Inferior parietal cortex (tissue), 1 donor: ENCODE measurements around the gene GBF1.

Experiments
- DNase-seq: peaks from one replicate; pipeline ENCODE4 v3.0.0-alpha.2; 2016; ENCODE audit errors: extremely low spot score

The GBF1 gene

DNA sequence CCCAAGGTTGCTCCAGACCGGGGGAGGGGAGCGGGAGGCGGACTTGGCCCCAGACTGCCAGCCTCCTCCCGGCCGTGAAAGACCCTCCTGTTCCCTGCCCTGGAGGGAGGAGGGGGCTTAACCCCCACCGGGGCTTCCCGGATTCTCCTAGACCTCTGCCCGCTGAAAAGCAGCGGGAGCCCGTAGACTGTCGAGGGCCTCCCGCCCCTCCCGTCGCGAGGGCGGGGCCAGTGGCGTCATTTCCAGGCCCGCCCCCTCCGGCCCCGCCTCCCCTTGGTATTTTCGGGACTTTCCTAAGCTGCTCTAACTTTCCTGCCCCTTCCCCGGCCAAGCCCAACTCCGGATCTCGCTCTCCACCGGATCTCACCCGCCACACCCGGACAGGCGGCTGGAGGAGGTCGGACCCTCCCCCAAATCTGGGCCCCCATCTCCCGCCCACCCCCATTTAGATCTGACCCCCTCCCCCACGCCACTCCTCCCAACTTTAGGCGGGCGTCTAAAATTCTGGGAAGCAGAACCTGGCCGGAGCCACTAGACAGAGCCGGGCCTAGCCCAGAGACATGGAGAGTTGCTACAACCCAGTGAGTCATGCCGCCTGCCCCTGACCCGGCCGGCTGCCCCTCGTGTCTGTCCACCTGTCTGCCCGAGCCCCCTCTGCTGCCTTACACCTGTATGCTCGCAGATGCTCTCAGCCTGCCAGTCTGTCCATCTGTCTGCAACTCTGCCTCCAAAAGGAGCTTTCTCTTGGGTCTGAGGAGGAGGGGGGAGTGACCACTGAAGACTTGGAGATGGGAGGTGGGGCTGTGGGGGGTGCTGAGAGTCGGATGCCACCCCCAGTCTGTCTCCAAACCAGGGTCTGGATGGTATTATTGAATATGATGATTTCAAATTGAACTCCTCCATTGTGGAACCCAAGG is 150.3 kb downstream of the GBF1 start, which contains the start of gene NFKB2:
TSS of gene NFKB2 (plus strand) at position 306 of the 917 bp plus-strand sequence. CDS start at position 561, 255 bp downstream.
- peak; percentile 71 for DNase-seq

DNA sequence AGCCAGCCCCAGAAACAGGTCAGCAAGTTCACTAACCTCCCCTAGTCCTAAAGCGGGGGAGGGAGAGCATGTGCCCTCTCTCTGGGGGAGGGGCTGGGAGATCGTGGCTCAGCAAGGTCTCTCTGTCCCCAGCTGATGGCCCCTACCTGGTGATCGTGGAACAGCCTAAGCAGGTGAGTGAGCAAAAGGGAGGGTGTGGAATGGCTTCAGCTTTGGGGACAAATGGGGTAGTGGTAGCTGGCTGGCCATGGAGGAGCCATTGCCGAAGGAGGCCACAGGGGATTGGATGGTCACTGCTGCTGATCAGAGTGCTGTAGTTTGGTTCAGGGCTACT is 151.0 kb downstream of the GBF1 start:
- no peak for DNase-seq

DNA sequence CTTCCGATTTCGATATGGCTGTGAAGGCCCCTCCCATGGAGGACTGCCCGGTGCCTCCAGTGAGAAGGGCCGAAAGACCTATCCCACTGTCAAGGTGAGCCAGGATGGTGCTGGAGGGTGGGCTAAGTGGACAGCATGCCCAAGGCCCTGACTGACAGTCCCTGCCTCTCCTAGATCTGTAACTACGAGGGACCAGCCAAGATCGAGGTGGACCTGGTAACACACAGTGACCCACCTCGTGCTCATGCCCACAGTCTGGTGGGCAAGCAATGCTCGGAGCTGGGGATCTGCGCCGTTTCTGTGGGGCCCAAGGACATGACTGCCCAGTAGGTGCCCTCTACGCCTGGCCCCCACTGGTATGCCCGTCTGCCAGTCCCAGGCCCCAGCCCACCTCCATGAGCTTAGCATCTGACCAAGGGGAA is 151.4 kb downstream of the GBF1 start:
- DNase-seq, result no peak

DNA sequence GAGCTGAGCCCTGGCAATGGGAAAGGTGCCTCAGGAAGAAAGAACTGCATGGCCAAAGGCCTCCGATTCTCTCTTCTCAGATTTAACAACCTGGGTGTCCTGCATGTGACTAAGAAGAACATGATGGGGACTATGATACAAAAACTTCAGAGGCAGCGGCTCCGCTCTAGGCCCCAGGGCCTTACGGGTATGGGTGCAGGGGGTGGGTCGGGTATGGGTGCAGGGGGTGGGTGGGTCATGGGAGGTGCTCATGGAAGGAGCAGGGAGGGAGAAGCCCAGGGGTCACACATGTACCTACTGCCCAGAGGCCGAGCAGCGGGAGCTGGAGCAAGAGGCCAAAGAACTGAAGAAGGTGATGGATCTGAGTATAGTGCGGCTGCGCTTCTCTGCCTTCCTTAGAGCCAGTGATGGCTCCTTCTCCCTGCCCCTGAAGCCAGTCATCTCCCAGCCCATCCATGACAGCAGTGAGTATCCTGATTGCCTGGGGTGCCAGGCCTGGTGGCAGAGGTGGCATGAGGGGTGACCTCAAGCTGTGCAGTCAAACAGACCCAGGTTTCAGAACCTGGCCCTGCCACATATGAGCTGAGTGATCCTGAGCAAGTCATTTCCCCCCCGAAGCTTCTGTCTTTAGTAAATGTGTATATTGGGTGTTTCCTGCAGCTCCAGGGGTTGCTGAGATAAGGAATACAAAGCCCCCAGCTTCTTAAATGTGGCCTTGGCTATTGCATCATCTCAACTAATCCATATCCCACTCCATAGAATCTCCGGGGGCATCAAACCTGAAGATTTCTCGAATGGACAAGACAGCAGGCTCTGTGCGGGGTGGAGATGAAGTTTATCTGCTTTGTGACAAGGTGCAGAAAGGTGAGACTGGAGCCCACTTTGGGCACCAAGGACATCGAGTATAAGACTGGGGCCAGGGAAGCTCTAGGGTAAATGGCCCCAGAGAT is 152.2 kb downstream of the GBF1 start:
- DNase-seq, result no peak

DNA sequence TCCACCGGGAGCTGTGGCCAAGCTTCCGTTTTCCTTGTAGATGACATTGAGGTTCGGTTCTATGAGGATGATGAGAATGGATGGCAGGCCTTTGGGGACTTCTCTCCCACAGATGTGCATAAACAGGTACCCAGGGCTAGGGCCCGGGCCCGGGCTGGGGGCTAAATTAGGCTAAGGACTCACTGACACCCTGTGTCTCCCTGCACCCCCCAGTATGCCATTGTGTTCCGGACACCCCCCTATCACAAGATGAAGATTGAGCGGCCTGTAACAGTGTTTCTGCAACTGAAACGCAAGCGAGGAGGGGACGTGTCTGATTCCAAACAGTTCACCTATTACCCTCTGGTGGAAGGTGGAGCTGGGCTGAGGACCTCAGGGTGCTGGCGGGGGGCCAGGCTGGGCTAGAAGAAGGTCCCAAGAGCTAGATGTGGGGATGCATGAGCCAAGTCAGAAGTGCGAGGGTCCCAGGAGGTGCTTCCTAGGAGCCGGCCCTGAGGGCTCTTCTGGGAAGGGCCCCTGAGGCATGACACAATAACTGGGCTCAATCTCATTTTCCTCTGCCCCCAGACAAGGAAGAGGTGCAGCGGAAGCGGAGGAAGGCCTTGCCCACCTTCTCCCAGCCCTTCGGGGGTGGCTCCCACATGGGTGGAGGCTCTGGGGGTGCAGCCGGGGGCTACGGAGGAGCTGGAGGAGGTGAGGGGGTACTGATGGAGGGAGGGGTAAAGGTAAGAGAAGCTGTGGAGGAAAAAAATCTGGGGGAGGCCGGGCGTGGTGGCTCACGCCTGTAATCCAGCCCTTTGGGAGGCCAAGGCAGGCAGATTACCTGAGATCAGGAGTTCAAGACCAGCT is 153.1 kb downstream of the GBF1 start:
- no peak for DNase-seq

DNA sequence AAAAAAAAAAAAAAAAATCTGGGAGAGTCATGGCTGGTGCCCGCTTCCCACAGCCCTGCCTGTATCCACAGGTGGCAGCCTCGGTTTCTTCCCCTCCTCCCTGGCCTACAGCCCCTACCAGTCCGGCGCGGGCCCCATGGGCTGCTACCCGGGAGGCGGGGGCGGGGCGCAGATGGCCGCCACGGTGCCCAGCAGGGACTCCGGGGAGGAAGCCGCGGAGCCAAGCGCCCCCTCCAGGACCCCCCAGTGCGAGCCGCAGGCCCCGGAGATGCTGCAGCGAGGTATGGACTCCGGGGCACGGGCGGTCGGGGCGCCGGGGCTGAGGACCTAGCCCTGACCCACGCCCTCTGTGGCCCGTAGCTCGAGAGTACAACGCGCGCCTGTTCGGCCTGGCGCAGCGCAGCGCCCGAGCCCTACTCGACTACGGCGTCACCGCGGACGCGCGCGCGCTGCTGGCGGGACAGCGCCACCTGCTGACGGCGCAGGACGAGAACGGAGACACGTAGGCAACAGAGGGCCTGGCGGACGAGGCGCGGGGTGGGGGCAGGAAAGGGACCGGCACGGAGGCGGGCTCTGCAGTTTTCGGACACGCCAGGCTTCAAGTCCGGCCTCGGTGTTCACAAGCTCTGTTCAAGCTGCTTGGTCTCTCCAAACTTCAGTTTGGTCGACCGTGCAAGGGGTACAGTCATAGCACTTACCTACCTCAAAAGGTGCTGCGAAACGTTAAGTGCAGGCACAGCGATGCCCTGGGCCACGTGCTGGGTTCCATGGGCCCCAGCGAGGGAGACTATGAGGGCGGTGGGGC is 154.1 kb downstream of the GBF1 start:
- peak; percentile 85 for DNase-seq

DNA sequence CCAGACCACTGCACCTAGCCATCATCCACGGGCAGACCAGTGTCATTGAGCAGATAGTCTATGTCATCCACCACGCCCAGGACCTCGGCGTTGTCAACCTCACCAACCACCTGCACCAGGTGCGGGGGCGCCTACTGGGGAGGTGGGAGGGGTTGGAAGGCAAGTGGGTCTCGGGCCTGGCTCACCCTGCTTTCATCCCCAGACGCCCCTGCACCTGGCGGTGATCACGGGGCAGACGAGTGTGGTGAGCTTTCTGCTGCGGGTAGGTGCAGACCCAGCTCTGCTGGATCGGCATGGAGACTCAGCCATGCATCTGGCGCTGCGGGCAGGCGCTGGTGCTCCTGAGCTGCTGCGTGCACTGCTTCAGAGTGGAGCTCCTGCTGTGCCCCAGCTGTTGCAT is 154.7 kb downstream of the GBF1 start:
- DNase-seq, result no peak

DNA sequence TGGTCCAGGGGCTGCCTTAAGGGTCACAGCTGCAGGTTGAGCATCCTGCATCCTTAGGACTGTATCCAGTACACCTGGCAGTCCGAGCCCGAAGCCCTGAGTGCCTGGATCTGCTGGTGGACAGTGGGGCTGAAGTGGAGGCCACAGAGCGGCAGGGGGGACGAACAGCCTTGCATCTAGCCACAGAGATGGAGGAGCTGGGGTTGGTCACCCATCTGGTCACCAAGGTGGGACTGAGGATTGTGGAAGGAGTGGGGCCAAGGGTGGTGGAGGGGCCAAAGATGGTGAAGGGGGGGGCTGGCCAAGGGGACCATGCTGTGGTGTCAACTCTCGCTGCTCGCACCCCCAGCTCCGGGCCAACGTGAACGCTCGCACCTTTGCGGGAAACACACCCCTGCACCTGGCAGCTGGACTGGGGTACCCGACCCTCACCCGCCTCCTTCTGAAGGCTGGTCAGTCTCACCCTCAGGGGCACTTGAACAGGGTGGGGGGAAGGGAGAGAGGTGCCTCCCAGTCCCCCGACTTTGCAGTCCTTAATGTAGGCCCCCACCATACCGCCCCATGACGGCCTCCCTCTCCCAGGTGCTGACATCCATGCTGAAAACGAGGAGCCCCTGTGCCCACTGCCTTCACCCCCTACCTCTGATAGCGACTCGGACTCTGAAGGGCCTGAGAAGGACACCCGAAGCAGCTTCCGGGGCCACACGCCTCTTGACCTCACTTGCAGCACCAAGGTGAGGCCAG is 155.4 kb downstream of the GBF1 start:
- no peak for DNase-seq

DNA sequence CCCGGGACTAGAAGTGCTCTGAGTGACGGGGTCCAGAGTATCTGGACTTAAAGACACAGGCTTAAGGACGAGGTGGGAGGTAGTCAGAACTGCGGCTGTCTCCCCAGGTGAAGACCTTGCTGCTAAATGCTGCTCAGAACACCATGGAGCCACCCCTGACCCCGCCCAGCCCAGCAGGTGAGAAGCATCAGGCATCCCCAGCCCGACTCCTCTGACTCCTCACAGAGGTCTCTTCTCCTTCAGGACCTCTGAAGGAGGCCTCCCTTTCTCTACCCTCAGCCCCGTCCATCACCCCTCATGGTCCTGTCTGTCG is 156.0 kb downstream of the GBF1 start:
- no peak for DNase-seq

DNA sequence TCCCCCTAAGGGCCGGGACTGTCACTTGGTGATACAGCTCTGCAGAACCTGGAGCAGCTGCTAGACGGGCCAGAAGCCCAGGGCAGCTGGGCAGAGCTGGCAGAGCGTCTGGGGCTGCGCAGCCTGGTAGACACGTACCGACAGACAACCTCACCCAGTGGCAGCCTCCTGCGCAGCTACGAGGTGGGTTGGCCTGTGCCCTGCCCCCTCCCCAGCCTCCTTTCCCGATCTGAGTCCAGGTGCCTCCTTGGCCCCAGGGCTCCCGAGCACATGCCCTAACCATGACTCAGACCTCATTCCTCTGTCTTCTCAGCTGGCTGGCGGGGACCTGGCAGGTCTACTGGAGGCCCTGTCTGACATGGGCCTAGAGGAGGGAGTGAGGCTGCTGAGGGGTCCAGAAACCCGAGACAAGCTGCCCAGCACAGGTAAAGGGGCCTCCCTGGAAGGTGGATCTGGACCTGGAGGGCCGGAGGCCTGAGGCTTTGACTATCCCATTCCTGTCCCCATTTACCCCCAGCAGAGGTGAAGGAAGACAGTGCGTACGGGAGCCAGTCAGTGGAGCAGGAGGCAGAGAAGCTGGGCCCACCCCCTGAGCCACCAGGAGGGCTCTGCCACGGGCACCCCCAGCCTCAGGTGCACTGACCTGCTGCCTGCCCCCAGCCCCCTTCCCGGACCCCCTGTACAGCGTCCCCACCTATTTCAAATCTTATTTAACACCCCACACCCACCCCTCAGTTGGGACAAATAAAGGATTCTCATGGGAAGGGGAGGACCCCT is 156.6 kb downstream of the GBF1 start:
- no peak for DNase-seq

DNA sequence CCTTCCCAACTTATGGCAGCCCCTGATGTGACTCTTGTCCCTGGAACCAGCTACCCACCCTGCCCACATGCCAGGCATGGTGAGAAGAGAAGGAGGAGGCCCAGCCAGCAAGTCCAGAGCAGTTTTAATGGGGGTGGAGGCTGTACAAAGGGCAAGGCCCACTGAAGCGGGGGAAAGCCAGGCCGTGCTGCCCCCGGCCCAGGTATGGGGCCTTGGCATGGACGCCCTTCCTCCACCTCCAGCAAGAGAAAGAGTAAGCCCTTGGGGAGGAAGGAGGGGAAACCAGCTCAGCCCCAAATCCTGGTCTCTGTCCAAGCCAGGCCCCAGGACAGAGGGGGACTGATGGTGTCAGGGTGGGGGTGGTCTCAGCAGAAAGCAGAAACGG is 157.2 kb downstream of the GBF1 start:
- no peak for DNase-seq

DNA sequence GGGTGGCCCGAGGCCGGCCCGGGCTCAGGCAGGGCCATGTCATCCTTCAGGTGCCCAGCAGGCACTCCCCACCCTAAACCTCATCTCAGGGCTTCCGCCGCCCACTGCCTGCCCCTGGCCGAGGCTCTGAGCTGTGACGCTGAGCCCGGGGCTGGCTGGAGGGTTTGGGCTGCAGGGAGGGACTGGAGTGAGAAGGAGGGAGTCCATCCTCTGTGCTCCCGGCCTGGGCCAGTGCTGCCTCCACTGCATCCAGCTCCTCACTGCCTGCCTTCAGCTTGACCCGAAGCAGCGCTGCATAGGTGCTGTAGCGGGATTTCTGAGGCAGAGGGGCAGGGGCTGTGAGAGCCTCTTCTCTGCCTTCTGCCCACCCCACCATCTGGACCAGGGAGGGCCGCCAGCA is 157.8 kb downstream of the GBF1 start:
- DNase-seq, result no peak

DNA sequence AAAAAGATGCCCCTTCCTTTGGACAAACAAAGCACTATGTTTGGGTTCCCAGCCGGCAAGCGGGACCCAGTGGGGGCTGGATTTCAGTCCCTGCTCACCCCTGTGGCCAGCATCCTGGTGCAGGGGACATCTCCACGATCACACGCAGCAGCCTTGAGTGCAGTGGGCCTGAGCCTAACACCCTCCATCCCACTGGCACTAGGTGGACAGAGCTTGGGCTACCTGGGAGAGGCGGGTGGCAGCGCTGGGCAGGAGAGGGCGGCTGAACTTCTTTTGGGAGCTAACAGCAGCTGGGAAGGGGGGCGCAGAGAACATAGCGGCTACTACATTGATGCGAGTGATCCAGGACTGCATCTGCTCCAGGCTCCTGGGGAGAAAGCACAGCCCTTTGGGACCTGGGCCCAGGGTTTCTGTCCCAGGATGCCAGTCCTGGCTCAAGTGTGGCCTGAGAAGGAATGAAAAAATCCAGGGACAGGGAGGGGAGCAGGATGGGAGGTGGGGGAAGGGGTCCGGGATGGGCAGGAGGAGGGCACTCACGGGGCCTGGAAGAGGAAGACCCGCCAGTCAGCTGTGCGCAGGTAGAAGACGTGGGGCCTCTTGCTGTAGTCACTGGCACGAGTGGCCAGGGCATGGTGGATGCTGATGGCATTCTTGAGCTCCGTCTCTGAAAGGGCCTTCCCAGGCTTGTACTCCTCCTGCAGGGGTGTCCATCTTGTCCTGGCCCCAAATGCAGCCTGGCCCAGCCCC is 159.2 kb downstream of the GBF1 start:
- no peak for DNase-seq

DNA sequence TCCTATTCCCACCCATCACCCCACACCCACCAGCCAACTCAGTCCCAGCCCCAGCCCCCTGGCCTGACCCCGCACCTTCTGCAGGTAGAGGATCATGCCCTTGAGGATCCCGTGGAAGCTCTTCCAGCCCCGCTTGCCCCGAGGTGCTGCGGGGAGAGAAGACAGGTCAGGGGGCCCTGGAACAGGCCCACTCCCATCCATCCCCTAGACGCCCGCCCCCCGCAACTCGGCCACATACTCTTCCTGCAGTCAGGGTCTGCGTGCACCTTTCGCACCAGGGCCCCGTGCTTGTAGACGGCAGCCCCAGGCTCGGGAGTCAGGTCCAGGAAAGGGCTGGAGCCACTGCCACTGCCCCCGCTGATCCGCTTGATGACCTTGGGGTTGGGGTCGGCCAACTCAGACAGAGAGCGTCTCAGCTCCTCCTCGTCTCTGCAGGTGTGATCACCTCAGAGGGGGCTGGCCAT is 159.8 kb downstream of the GBF1 start:
- no peak for DNase-seq

DNA sequence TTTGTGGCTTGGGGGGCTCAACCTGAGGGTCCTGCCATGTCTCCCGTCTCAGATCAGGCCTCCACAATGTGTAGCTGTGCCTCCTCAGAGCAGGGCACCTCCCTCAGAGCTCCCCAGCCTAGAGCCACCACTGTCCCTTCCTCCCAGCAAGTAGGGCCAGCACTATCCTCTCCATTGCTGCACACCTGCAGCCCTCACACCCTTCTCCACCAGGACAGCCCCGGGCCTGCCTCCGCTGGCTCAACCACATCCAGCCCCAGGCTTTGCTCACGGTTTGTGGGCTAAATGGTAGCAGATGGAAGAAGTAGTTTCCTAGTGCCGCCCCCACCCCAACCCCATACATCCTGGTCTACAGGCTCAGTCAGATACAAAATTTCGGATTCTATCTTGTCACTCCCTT is 160.3 kb downstream of the GBF1 start:
- no peak for DNase-seq

DNA sequence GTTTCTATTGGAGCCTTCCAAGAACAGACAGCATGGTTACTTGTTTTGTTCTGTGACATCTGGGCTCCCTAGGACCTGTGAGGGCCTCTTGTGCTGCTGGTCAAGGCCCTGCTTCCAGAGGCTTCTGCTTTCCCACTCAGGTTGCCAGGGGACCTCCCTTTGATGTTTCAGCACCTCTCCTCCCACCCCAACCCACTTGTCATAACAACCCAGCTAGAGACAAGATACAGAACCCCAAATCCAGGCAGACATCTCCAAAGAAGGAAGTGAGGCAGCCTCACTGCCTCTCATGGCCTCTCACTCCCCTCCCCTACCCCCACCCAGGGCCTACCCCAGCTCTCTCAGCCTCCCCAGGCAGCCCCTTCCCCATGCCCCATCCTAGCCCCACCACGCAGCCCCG is 161.5 kb downstream of the GBF1 start:
- no peak for DNase-seq

DNA sequence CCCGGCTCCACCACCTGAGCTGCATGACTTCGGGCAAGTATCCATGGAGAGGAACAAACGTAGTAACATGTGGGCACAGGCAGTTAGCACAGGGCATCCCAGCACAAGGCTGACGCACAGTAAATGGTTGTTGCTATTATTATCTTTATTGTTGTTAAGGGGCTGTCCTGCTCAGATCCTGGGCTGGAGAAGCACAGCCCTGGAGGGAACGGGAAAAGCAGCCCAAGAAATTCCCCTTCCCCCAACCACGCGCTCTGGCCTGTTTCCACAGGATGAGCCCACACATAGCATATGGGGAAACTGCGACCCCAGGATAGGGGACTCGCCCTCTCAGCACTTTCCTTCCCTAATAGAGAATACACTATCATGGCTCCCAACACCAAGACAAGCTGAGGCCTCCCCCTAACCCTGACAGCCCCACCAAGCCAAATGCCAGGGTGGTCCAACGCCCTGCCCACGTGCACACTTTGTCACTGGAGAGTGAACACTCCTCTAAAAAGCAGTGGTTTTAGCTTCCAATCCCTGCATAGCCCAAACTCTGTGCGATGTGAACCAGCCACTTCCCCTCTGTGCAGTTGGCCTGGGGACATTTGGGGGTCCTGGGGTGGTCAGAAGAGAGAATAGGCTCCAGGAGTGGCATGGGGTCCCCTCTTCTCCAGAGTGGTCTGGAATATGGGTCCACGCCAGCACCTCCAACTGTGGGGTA is 162.2 kb downstream of the GBF1 start:
- no peak for DNase-seq

DNA sequence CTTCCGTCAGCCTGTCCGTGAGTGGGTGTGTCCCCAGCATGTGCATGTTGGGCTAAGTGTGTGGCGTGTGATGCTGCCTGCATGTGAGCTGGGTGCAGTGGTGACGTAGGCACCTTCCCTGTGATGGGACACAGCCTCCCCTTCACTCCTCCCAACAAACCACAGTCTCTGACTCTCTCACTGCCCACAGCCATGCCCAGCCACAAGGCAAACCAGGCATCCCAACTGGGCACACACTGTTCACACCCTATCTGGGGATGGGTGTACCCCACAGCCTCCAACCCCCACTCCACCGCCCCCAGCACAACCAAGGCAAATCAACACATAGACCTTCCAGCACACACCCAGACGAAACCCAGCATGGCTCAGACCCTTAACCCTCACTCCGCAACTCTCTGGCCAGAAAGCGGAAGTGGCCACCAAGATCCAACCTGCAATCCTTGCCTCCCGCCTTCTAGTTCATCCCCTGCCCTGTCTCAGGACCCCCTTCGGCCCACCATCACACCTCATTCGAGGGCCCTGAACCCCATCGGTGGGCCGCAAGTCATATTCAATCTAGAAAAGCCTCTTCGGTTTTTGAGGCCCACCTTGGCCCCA is 162.9 kb downstream of the GBF1 start:
- DNase-seq, result no peak
